AG04449 (cell line): ENCODE results near the gene UNC79.
"Not testable (repeated sequence)": the region's sequence is repeated elsewhere in the genome, so short reads cannot be mapped to it uniquely, and the experiment has no call there.

Source experiments
- CTCF ChIA-PET: fragments of 350-600 bp; formaldehyde crosslinking; extraction: SDS; loops from one replicate; lab custom pipeline; 2021; ENCODE audit warnings: antibody characterized with exemption; lab: Yijun Ruan, JAX
- POLR2A ChIA-PET: fragments of 400-600, 350-600 bp; formaldehyde crosslinking; extraction: SDS; loops from one replicate; lab custom pipeline; 2020; ENCODE audit warnings: antibody characterized with exemption, inconsistent platforms; lab: Yijun Ruan, JAX
- DNase-seq: peaks from one replicate; pipeline ENCODE4 v3.0.0-alpha.2; 2010; ENCODE audit warnings: low read depth, low spot score
- H3K4me3 ChIP-seq: 2 replicates; pipeline ENCODE4 v1.5.1; 2011; ENCODE audit warnings: low read depth, mild to moderate bottlenecking, control low read depth, low read length
- CTCF ChIP-seq: IDR thresholded peaks from one replicate; pipeline ENCODE4 v1.5.1; 2011; ENCODE audit warnings: mild to moderate bottlenecking, moderate library complexity, low read length, control low read depth, inconsistent platforms; ENCODE audit not compliant: insufficient read depth; ENCODE audit errors: missing control alignments

Gene UNC79

GRCh38 chr14:93511001-93511400 is 80.3 kb downstream of the UNC79 start:
- no peak overlapping the region for H3K4me3 ChIP-seq
- no peak for DNase-seq
- ChIA-PET CTCF (no interaction called here), POLR2A (no interaction called here)
- no peak for TF ChIP-seq CTCF

- CTCF ChIA-PET = no interaction called here
- POLR2A ChIA-PET = no interaction called here
- no peak overlapping the region for H3K4me3 ChIP-seq
- no peak for DNase-seq
- TF ChIP-seq CTCF = no peak
Observed at GRCh38 chr14:93520053-93520607, 89.4 kb downstream of the UNC79 start.

- POLR2A ChIA-PET = no interaction called here
- CTCF ChIA-PET = no interaction called here
- no peak for TF ChIP-seq CTCF
- DNase-seq = no peak
- no peak overlapping the region for H3K4me3 ChIP-seq
Observed at GRCh38 chr14:93522221-93522620, 91.5 kb downstream of the UNC79 start.

- POLR2A ChIA-PET, DNase-seq, CTCF ChIA-PET, H3K4me3 ChIP-seq: not testable (repeated sequence)
Observed at GRCh38 chr14:93525216-93525615, 94.5 kb downstream of the UNC79 start.

GRCh38 chr14:93525696-93526451 is 95.1 kb downstream of the UNC79 start:
- CTCF ChIA-PET = no interaction called here
- H3K4me3 ChIP-seq = no peak overlapping the region
- no peak for TF ChIP-seq CTCF
- peak; percentile 2 for DNase-seq
- POLR2A ChIA-PET = no interaction called here

GRCh38 chr14:93527203-93527607 is 96.5 kb downstream of the UNC79 start:
- CTCF ChIA-PET = no interaction called here
- TF ChIP-seq CTCF = no peak
- H3K4me3 ChIP-seq = no peak overlapping the region
- POLR2A ChIA-PET = no interaction called here
- no peak for DNase-seq
